Vein endothelial cell (primary cell): ENCODE data around the gene NT5C2. TPM values are rescaled to one million over a fixed set of nuclear protein-coding genes. Genes with fewer than 3 reads are reported as not detected.

Experiments
- total RNA-seq: library from RNA; depleted of rRNA; stranded (reverse); fragments of >200 nt; gene quantifications from 2 replicates; pipeline ENCODE4 v1.2.3, GENCODE V29; 2012

Gene NT5C2
- total RNA-seq = 43.4 and 60.6 TPM in 2 replicates

DNA sequence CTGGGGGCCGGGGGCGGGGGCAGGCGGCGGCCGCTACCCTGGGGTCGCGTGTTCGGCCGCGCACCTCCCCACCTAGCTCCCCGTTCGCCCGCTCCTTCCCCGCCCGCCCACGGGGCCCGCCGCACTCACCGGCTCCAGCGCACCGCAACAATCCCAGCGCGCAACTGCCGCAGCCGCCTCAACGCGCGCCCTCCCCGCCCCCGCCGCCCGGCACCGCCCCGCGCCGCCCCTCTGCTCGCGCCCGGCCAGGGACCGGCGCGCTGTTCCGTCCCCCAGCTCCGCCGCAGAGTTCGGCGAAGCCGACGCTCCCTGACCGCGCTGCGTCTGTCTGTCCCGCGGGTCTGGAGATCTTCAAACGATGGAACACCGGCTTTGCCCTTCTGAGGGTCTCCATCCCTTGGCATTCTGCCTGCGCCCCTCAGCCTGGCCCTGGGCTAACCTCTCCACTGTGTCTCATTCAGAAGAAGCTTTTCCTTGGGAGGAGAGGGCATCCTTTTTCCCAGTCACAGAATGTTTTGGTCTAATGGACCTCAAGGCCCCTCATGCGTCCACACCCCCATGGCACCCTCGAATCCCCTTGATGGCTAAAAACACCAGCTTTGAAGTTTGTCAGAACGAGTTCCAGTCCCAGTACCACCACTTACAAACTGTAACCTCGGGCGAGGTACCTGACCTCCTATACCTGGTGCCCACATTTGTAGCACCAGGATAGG, at the start of gene NT5C2:
Gene NT5C2 (minus strand): TSS at position 166 of the 713 bp plus-strand sequence. CDS start 18,314 bp downstream, outside the sequence.

Other genes starting within 250 kb of the NT5C2 start
- gene RPEL1, start 52.6 kb upstream of the NT5C2 start, total RNA-seq = 0.33 TPM in 1 of 2 replicates, not detected in the other
- gene INA, start 83.9 kb upstream of the NT5C2 start, total RNA-seq = 0.33 and 0.48 TPM in 2 replicates
- 11.1 and 13.2 TPM in 2 replicates for gene PCGF6, start 157.9 kb upstream of the NT5C2 start, total RNA-seq
- 3.3 and 6.8 TPM in 2 replicates for gene TAF5, start 174.7 kb upstream of the NT5C2 start, total RNA-seq
- 206 and 267 TPM in 2 replicates for gene ATP5MK, start 203.2 kb upstream of the NT5C2 start, total RNA-seq
- 52.9 and 53.6 TPM in 2 replicates for gene PDCD11, start 203.4 kb upstream of the NT5C2 start, total RNA-seq